Kidney (tissue), 14 donors: Measurements from ENCODE around the gene TCP10L. TPM values are rescaled to one million over a fixed set of nuclear protein-coding genes. Genes with fewer than 3 reads are reported as not detected.
"Not testable (repeated sequence)": the region's sequence is repeated elsewhere in the genome, so short reads cannot be mapped to it uniquely, and the experiment has no call there.

Experiments used
- DNase-seq, 5 donors: peaks; one replicate each; pipeline ENCODE4 v3.0.0-alpha.2; 2013 to 2020
- FAIRE-seq: peaks from 2 replicates; lab custom pipeline; 2012; peaks lifted over from hg19 to GRCh38; lab: Jason Lieb, UNC
- H3K27ac ChIP-seq, 2 donors: one replicate each; pipeline ENCODE4 v1.7.0; 2013; ENCODE audit warnings: low read depth in 2 of 2, low read length in 2 of 2, inconsistent platforms in 1 of 2
- H3K27me3 ChIP-seq: one replicate; pipeline ENCODE4 v1.7.1; 2013; ENCODE audit warnings: low read length, inconsistent platforms; ENCODE audit not compliant: control insufficient read depth, insufficient read depth
- H3K36me3 ChIP-seq, 3 donors: one replicate each; pipeline versions ENCODE4 v1.7.0 to v1.7.1; 2013; ENCODE audit warnings: low read length in 3 of 3, control low read depth in 1 of 3, inconsistent platforms in 1 of 3; ENCODE audit not compliant: insufficient read depth in 3 of 3, control insufficient read depth in 2 of 3
- H3K4me1 ChIP-seq, 3 donors: one replicate each; pipeline versions ENCODE4 v1.7.0 to v1.7.1; 2013; ENCODE audit warnings: low read length in 3 of 3, inconsistent platforms in 1 of 3, low read depth in 1 of 3; ENCODE audit not compliant: control insufficient read depth in 2 of 3, insufficient read depth in 2 of 3
- H3K4me3 ChIP-seq, 3 donors: one replicate each; pipeline versions ENCODE4 v1.7.0 to v1.8.1; 2013; ENCODE audit warnings: low read length in 3 of 3, control low read depth in 1 of 3, inconsistent platforms in 1 of 3
- H3K9ac ChIP-seq, 3 donors: one replicate each; pipeline versions ENCODE4 v1.7.0 to v1.7.1; 2013; ENCODE audit warnings: low read length in 3 of 3, control low read depth in 1 of 3, inconsistent platforms in 1 of 3
- H3K9me3 ChIP-seq, 3 donors: one replicate each; pipeline versions ENCODE4 v1.7.0 to v1.7.1; 2013; ENCODE audit warnings: low read length in 3 of 3, control low read depth in 1 of 3, inconsistent platforms in 1 of 3; ENCODE audit not compliant: control insufficient read depth in 2 of 3, insufficient read depth in 1 of 3
- CTCF ChIP-seq: IDR thresholded peaks from 3 replicates; pipeline ENCODE4 v1.5.1; 2012; ENCODE audit warnings: mild to moderate bottlenecking, moderate library complexity, borderline replicate concordance; ENCODE audit not compliant: insufficient read depth; ENCODE audit errors: extremely low read depth
- intact Hi-C: fragments of 100-400 bp; cut with DNase I; formaldehyde crosslinking; loops from one replicate; pipeline ENCODE4 v1.11.1; 2022
- polyA plus RNA-seq: library from polyadenylated mRNA; stranded (reverse); fragments of 350-450 nt; fragmentation: Illumina TruSeq; extraction: RNeasy Lipid Tissue Mini Kit (QIAGEN cat#74804); gene quantifications from one replicate; pipeline ENCODE4 v1.2.3, GENCODE V29; 2014; ENCODE audit warnings: low read depth, low replicate concordance; ENCODE audit not compliant: insufficient read depth
- total RNA-seq: library from RNA; stranded (reverse); fragmentation: NEBNext Ultra II Directional; extraction: Animal tissue kit (Norgen Biotek cat#: 25700); gene quantifications from one replicate; pipeline ENCODE4 v1.2.1, GENCODE V29; 2021
- donor health status: control.
- donor health status: control.
- donor health status: control.
- donor health status: control.
- donor health status: control.
- donor health status: DM: yes; HTN: yes; CAD: no.
- donor health status: Normal renal cell carcinoma (clear cell type).

The TCP10L gene
- total and polyA plus RNA-seq, 2 donors from 2014 or later = 2.2 to 5.2 TPM

- peak overlapping the region; percentile 68 to 92 (median 75) for H3K9ac ChIP-seq
- no peak for FAIRE-seq
- peak overlapping the region; percentile 96 for H3K27ac ChIP-seq
These were observed 26.2 kb upstream of the TCP10L start for GRCh38 chr21:32611471-32611997.

GRCh38 chr21:32610940-32611339 lies 25.6 kb upstream of the TCP10L start:
- peaks cover 0 to 16% (median 14%) of the 10 kb centered on the region in 3 donors for H3K36me3 ChIP-seq
- H3K9ac ChIP-seq, H3K9me3 ChIP-seq, H3K27ac ChIP-seq, H3K4me3 ChIP-seq, H3K4me1 ChIP-seq, DNase-seq, H3K27me3 ChIP-seq, intact Hi-C loops, FAIRE-seq: not testable (repeated sequence)

More at GRCh38 chr21:32611471-32611997, 26.2 kb upstream of the TCP10L start:
- H3K4me3 ChIP-seq = peak overlapping the region; percentile 95 to 98 (median 95)
- intact Hi-C loops = no loop called here
- peaks cover 0 to 10% (median 9%) of the 10 kb centered on the region in 3 donors for H3K36me3 ChIP-seq
- H3K27me3 ChIP-seq = no peaks in the 10 kb centered on the region
- no peak for TF ChIP-seq CTCF
- peak in 2 of 5 donors; percentile 32 to 60 for DNase-seq
- peaks cover 0 to 2% (median 0%) of the 10 kb centered on the region in 3 donors for H3K4me1 ChIP-seq
- no peaks in the 10 kb centered on the region for H3K9me3 ChIP-seq

GRCh38 chr21:32608851-32609250 lies 23.5 kb upstream of the TCP10L start:
- Histone ChIP-seq H3K27ac (no peak overlapping the region), H3K4me3 (no peak overlapping the region), H3K9ac (no peak overlapping the region), H3K4me1 (peaks cover 0 to 2% (median 0%) of the 10 kb centered on the region in 3 donors), H3K9me3 (no peaks in the 10 kb centered on the region), H3K27me3 (no peaks in the 10 kb centered on the region), H3K36me3 (peaks cover 3 to 34% (median 30%) of the 10 kb centered on the region in 3 donors)
- DNase-seq = no peak
- TF ChIP-seq CTCF = no peak
- no peak for FAIRE-seq
- intact Hi-C loops = no loop called here

- Histone ChIP-seq H3K9ac (no peak overlapping the region), H3K4me1 (no peaks in the 10 kb centered on the region), H3K27me3 (no peaks in the 10 kb centered on the region), H3K27ac (no peak overlapping the region), H3K9me3 (no peaks in the 10 kb centered on the region), H3K36me3 (peaks cover 7 to 60% (median 45%) of the 10 kb centered on the region in 3 donors), H3K4me3 (no peak overlapping the region)
- DNase-seq = no peak
- intact Hi-C loops = no loop called here
- TF ChIP-seq CTCF = no peak
- FAIRE-seq = no peak
These were observed 20.1 kb upstream of the TCP10L start for GRCh38 chr21:32605469-32605868.
